ENCODE results near the gene HMMR.
"Not testable (repeated sequence)": the region's sequence is repeated elsewhere in the genome, so short reads cannot be mapped to it uniquely, and the experiment has no call there.

HMMR gene

DNA sequence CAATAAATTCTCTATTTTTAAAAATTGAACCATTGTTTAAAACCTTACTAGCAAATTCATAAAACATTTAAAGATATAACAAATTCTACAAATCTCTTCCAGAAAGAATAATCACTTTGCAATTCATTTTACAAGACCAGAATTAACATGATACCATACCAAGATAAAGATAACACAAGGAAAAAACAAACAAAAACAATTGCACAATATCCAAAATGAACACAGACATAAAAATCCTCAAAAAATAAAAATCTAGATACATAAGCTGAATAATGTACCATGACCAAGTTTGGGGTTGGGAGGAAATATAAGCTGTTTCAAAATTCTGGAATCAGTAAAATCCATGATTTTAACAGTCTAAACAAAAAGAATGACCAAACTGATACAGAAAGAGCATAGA, 11.9 kb upstream of the HMMR start:
- no peaks in the 10 kb centered on the region for H4K20me1 ChIP-seq (ENCODE audit: insufficient read depth, low read length)
- H3K27me3 ChIP-seq (ENCODE audit: low read depth, low read length) = no peaks in the 10 kb centered on the region
- H3K4me1 ChIP-seq (ENCODE audit: low read length) = no peaks in the 10 kb centered on the region
- no peak overlapping the region for H3K4me2 ChIP-seq (ENCODE audit: low read length)
- peaks cover 65% of the 10 kb centered on the region for H3K36me3 ChIP-seq (replicated peaks; ENCODE audit: low read depth, low read length)
- TF ChIP-seq, protein P1, sequence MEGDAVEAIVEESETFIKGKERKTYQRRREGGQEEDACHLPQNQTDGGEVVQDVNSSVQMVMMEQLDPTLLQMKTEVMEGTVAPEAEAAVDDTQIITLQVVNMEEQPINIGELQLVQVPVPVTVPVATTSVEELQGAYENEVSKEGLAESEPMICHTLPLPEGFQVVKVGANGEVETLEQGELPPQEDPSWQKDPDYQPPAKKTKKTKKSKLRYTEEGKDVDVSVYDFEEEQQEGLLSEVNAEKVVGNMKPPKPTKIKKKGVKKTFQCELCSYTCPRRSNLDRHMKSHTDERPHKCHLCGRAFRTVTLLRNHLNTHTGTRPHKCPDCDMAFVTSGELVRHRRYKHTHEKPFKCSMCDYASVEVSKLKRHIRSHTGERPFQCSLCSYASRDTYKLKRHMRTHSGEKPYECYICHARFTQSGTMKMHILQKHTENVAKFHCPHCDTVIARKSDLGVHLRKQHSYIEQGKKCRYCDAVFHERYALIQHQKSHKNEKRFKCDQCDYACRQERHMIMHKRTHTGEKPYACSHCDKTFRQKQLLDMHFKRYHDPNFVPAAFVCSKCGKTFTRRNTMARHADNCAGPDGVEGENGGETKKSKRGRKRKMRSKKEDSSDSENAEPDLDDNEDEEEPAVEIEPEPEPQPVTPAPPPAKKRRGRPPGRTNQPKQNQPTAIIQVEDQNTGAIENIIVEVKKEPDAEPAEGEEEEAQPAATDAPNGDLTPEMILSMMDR (IDR thresholded peaks at IDR 0.05; ENCODE audit: low read depth, low read length) = no peak
- TF ChIP-seq EZH2phosphoT487 (IDR thresholded peaks at IDR 0.05; ENCODE audit: low read depth) = no peak
- no peak overlapping the region for H2AFZ ChIP-seq (ENCODE audit: low read depth, low read length)
- H3K79me2 ChIP-seq (ENCODE audit: low read length) = 0 out of 2 replicates have a peak, but pooled peaks cover 4% of the 10 kb centered on the region
- H3K9me3 ChIP-seq (ENCODE audit: insufficient read depth, low read length) = no peaks in the 10 kb centered on the region
- H3K9ac ChIP-seq (ENCODE audit: low read length) = no peak overlapping the region
- no peak overlapping the region for H3K4me3 ChIP-seq (ENCODE audit: low read length)
- no peak overlapping the region for H3K27ac ChIP-seq (ENCODE audit: low read length)

DNA sequence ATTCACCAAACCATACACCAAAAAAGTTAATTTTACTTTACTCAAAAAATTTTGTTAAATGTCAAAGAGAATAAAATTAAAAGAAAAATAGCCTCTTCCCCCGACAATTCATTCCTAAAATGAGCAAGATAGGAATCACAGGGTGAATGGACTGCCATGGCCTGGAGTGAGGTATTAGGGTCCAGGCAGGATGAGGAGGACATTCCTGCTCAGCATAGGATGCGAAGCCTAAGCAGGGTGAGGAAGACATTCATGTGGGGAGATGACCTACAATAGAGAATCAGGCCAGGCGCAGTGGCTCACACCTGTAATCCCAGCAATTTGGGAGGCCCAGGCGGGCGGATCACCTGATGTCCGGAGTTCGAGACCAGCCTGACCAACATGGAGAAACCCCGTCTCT, 8.9 kb upstream of the HMMR start:
- Histone ChIP-seq H3K9ac (ENCODE audit: low read length) (no peak overlapping the region), H3K4me1 (ENCODE audit: low read length) (no peaks in the 10 kb centered on the region), H3K27me3 (ENCODE audit: low read depth, low read length) (no peaks in the 10 kb centered on the region), H3K36me3 (replicated peaks; ENCODE audit: low read depth, low read length) (peaks cover 61% of the 10 kb centered on the region), H3K27ac (ENCODE audit: low read length) (no peak overlapping the region), H4K20me1 (ENCODE audit: insufficient read depth, low read length) (no peaks in the 10 kb centered on the region), H3K9me3 (ENCODE audit: insufficient read depth, low read length) (no peaks in the 10 kb centered on the region), H2AFZ (ENCODE audit: low read depth, low read length) (no peak overlapping the region), H3K79me2 (ENCODE audit: low read length) (peaks cover 8% of the 10 kb centered on the region; the same call in 1 of the 2 replicates), H3K4me3 (ENCODE audit: low read length) (no peak overlapping the region), H3K4me2 (ENCODE audit: low read length) (no peak overlapping the region)
- TF ChIP-seq, protein P1 (IDR thresholded peaks at IDR 0.05; ENCODE audit: low read depth, low read length) = no peak
- TF ChIP-seq EZH2phosphoT487 (IDR thresholded peaks at IDR 0.05; ENCODE audit: low read depth) = no peak

DNA sequence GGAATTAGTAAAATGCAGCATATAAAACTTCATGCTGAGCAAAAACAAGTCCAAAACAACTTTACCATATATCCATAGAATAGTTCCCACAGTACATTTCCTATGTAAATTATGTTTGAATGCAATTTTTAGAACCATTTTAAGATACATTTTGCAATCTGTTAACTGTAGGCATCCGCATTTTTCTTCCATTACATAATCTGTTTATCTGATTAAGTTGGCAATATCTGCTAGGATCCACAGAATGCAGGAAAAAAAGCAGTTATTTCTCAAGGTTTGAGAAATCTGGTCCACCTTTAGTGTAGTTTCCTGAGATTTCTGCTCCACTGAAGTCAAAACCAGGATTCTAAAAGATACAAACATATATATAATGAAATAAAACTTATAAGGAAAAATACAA, 6.7 kb upstream of the HMMR start:
- Histone ChIP-seq H3K9me3 (ENCODE audit: insufficient read depth, low read length) (no peaks in the 10 kb centered on the region), H3K27ac (ENCODE audit: low read length) (no peak overlapping the region), H3K27me3 (ENCODE audit: low read depth, low read length) (no peaks in the 10 kb centered on the region), H3K4me3 (ENCODE audit: low read length) (no peak overlapping the region), H4K20me1 (ENCODE audit: insufficient read depth, low read length) (no peaks in the 10 kb centered on the region), H3K4me1 (ENCODE audit: low read length) (peaks cover 7% of the 10 kb centered on the region; the same call in 1 of the 2 replicates), H3K4me2 (ENCODE audit: low read length) (no peak overlapping the region), H3K36me3 (replicated peaks; ENCODE audit: low read depth, low read length) (peaks cover 42% of the 10 kb centered on the region), H3K9ac (ENCODE audit: low read length) (no peak overlapping the region), H3K79me2 (ENCODE audit: low read length) (peaks cover 26% of the 10 kb centered on the region), H2AFZ (ENCODE audit: low read depth, low read length) (no peak overlapping the region)
- no peak for TF ChIP-seq EZH2phosphoT487 (IDR thresholded peaks at IDR 0.05; ENCODE audit: low read depth)
- TF ChIP-seq, protein P1 (IDR thresholded peaks at IDR 0.05; ENCODE audit: low read depth, low read length) = no peak

DNA sequence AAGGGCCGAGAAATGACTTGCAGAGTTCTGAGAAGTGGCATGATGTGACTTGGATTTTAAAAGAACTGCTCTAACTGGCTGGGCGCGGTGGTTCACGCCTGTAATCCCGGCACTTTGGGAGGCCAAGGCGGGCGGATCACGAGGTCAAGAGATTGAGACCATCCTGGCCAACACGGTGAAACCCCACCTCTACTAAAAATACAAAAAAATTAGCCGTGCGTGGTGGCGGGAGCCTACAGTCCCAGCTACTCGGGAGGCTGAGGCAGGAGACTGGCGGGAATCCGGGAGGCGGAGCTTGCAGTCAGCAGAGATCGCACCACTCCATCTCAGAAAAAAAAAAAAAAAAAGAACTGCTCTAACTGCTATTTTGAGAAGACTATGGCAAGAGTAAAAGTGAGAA, 5.0 kb upstream of the HMMR start:
- H3K36me3 ChIP-seq (replicated peaks; ENCODE audit: low read depth, low read length) = peaks cover 31% of the 10 kb centered on the region
- not testable (repeated sequence) for H4K20me1 ChIP-seq (ENCODE audit: insufficient read depth, low read length); H3K9me3 ChIP-seq (ENCODE audit: insufficient read depth, low read length); H3K4me1 ChIP-seq (ENCODE audit: low read length); H3K4me2 ChIP-seq (ENCODE audit: low read length); H2AFZ ChIP-seq (ENCODE audit: low read depth, low read length); H3K9ac ChIP-seq (ENCODE audit: low read length); H3K27ac ChIP-seq (ENCODE audit: low read length); H3K27me3 ChIP-seq (ENCODE audit: low read depth, low read length); H3K4me3 ChIP-seq (ENCODE audit: low read length)
- H3K79me2 ChIP-seq (ENCODE audit: low read length) = peaks cover 37% of the 10 kb centered on the region
